Measurements from ENCODE around the gene PTPN3. TPM values are rescaled to one million over a fixed set of nuclear protein-coding genes. Genes with fewer than 3 reads are reported as not detected.

Gene PTPN3
- polyA plus RNA-seq, 2 of the 4 experiments (the other 2 are of a cell fraction) = 8.9 to 20.3 TPM

- no peak for TF ChIP-seq KDM5A (IDR thresholded peaks at IDR 0.05)
- no peak for TF ChIP-seq FOSB (CRISPR knock-in tag; IDR thresholded peaks at IDR 0.05)
- TF ChIP-seq POLR2A (IDR thresholded peaks at IDR 0.05; ENCODE audit: low read length) = no peak
- no peak for TF ChIP-seq CHD4 (IDR thresholded peaks at IDR 0.05; ENCODE audit: borderline replicate concordance)
- no peak for TF ChIP-seq RARB (CRISPR knock-in tag; IDR thresholded peaks at IDR 0.05)
- no peak for TF ChIP-seq NPAS2 (CRISPR knock-in tag; IDR thresholded peaks at IDR 0.05; ENCODE audit: borderline replicate concordance)
- TF ChIP-seq USF2 (IDR thresholded peaks at IDR 0.05) = no peak
- no peak for TF ChIP-seq HEYL (CRISPR knock-in tag; IDR thresholded peaks at IDR 0.05)
- TF ChIP-seq POLR2AphosphoS2 (conservative IDR thresholded peaks at IDR 0.05; ENCODE audit: low read length) = no peak
- no peak for TF ChIP-seq MAZ (IDR thresholded peaks at IDR 0.05; ENCODE audit: borderline replicate concordance, low read depth, low read length)
- no peak for TF ChIP-seq SMC3 (IDR thresholded peaks at IDR 0.05)
- FAIRE-seq = no peak
- WGBS (ENCODE audit: missing lambda C conversion rate) = 66% methylated on average over 4 of the region's 4 CpGs
- H3K27ac ChIP-seq = no peak overlapping the region
- no peak overlapping the region for H3K4me2 ChIP-seq
- H3K9me3 ChIP-seq = no peaks in the 10 kb centered on the region
- DNase-seq (ENCODE audit: low read depth in 1 of 2, low spot score in 1 of 2) = no peak
- CTCF ChIA-PET = interaction anchor here (1.7 to 4.1 kb wide), 4 partner anchors 8 to 50 kb away, joined by 5 to 20 read pairs (median 8); no protein-coding TSS in a partner anchor
- H3K4me1 ChIP-seq = no peaks in the 10 kb centered on the region
- ATAC-seq = no peak
- no peak overlapping the region for H3K4me3 ChIP-seq
- POLR2A ChIA-PET = no interaction called here
Measured at GRCh38 chr9:109419531-109419930, 78.6 kb downstream of the PTPN3 start.

- ChIA-PET POLR2A (no interaction called here), CTCF (interaction anchor here (1.8 to 2.0 kb wide), 2 partner anchors 9 to 22 kb away, joined by 6 to 9 read pairs; no protein-coding TSS in a partner anchor)
- Histone ChIP-seq H3K4me1 (no peaks in the 10 kb centered on the region), H3K27ac (no peak overlapping the region), H3K4me3 (no peak overlapping the region), H3K4me2 (no peak overlapping the region), H3K9me3 (no peaks in the 10 kb centered on the region)
- ATAC-seq (no peak), FAIRE-seq (no peak), DNase-seq (ENCODE audit: low read depth in 1 of 2, low spot score in 1 of 2) (no peak)
- no peak for TF ChIP-seq MAX (IDR thresholded peaks at IDR 0.05)
- no peak for TF ChIP-seq CEBPB (IDR thresholded peaks at IDR 0.05)
- TF ChIP-seq POLR2AphosphoS2 (conservative IDR thresholded peaks at IDR 0.05; ENCODE audit: low read length) = no peak
- TF ChIP-seq BCL3 (IDR thresholded peaks at IDR 0.05) = no peak
- TF ChIP-seq RAD21 (conservative IDR thresholded peaks at IDR 0.05 in 1 of 2, IDR thresholded peaks at IDR 0.05 in 1 of 2) = no peak
- 94% methylated on average over 6 of the region's 6 CpGs for WGBS (ENCODE audit: missing lambda C conversion rate)
Measured at GRCh38 chr9:109418827-109419226, 79.3 kb downstream of the PTPN3 start.

GRCh38 chr9:109417585-109418544, 80.2 kb downstream of the PTPN3 start:
- H3K4me1 ChIP-seq = no peaks in the 10 kb centered on the region
- no peak overlapping the region for H3K4me2 ChIP-seq
- no peak for DNase-seq (ENCODE audit: low read depth in 1 of 2, low spot score in 1 of 2)
- TF ChIP-seq CHD4 (IDR thresholded peaks at IDR 0.05; ENCODE audit: borderline replicate concordance) (no peak), PHF8 (IDR thresholded peaks at IDR 0.05; ENCODE audit: borderline replicate concordance, low read depth) (no peak), NR3C1 (IDR thresholded peaks at IDR 0.05) (no peak), ZFP36 (IDR thresholded peaks at IDR 0.05; ENCODE audit: borderline replicate concordance, partially characterized antibody) (no peak), BCL3 (IDR thresholded peaks at IDR 0.05) (no peak), NPAS2 (CRISPR knock-in tag; IDR thresholded peaks at IDR 0.05; ENCODE audit: borderline replicate concordance) (no peak), RNF2 (IDR thresholded peaks at IDR 0.05; ENCODE audit: borderline replicate concordance, low read depth) (no peak), SREBF2 (IDR thresholded peaks at IDR 0.05) (no peak), E2F6 (IDR thresholded peaks at IDR 0.05; ENCODE audit: borderline replicate concordance, low read depth) (no peak), ZSCAN20 (CRISPR knock-in tag; IDR thresholded peaks at IDR 0.05) (no peak), RCOR1 (IDR thresholded peaks at IDR 0.05; ENCODE audit: low read depth, low read length) (no peak), CHD2 (IDR thresholded peaks at IDR 0.05; ENCODE audit: low read length, partially characterized antibody) (no peak), RFX5 (IDR thresholded peaks at IDR 0.05) (no peak), RAD21 (conservative IDR thresholded peaks at IDR 0.05 in 1 of 2, IDR thresholded peaks at IDR 0.05 in 1 of 2) (no peak), PBX3 (IDR thresholded peaks at IDR 0.05) (no peak), SMC3 (IDR thresholded peaks at IDR 0.05) (no peak)
- ChIA-PET POLR2A (no interaction called here), CTCF (interaction anchor here (1.0 kb wide), 1 partner anchor 23 kb away, joined by 3 read pairs; no protein-coding TSS in a partner anchor)
- WGBS (ENCODE audit: missing lambda C conversion rate) = 84% methylated on average over 5 of the region's 6 CpGs
- no peak overlapping the region for H3K27ac ChIP-seq
- H3K9me3 ChIP-seq = no peaks in the 10 kb centered on the region
- no peak overlapping the region for H3K4me3 ChIP-seq
- ATAC-seq = no peak
- FAIRE-seq = no peak
